Activated T-helper 9 cell treated with anti-CD3 and anti-CD28 coated beads, Interleukin-2, amount 50 U/mL, for 16 hours (primary cell): ENCODE results near the gene OVCA2.

ENCODE experiments used
- DNase-seq: peaks from one replicate; pipeline ENCODE4 v3.0.0-alpha.2; 2020; ENCODE audit warnings: low read depth

OVCA2 gene

GRCh38 chr17:2054512-2055291 lies 12.9 kb downstream of the OVCA2 start, which contains the start of gene HIC1:
HIC1 (plus strand) TSS chr17:2055103; CDS start chr17:2056691, 1,588 bp downstream.
- DNase-seq: peak; percentile 72

- no peak for DNase-seq
Observed at GRCh38 chr17:2055292-2056205, 13.7 kb downstream of the OVCA2 start.

- DNase-seq: peak; percentile 36
Observed at GRCh38 chr17:2056206-2057174, 14.7 kb downstream of the OVCA2 start.

- no peak for DNase-seq
Observed at GRCh38 chr17:2057175-2057759, 15.4 kb downstream of the OVCA2 start.

GRCh38 chr17:2057760-2058585 lies 16.2 kb downstream of the OVCA2 start:
- no peak for DNase-seq

GRCh38 chr17:2058586-2059546 lies 17.0 kb downstream of the OVCA2 start:
- peak; percentile 54 for DNase-seq

- DNase-seq: no peak
Observed at GRCh38 chr17:2059547-2060384, 17.9 kb downstream of the OVCA2 start.

- DNase-seq: no peak
Observed at GRCh38 chr17:2060385-2060658, 18.5 kb downstream of the OVCA2 start.

GRCh38 chr17:2060681-2061440 lies 19.0 kb downstream of the OVCA2 start:
- DNase-seq: no peak

GRCh38 chr17:2061441-2061958 lies 19.7 kb downstream of the OVCA2 start:
- DNase-seq: no peak

- no peak for DNase-seq
Observed at GRCh38 chr17:2062571-2063183, 20.9 kb downstream of the OVCA2 start.

GRCh38 chr17:2063261-2064146 lies 21.7 kb downstream of the OVCA2 start:
- no peak for DNase-seq

- DNase-seq: no peak
Observed at GRCh38 chr17:2064147-2064489, 22.3 kb downstream of the OVCA2 start.

- no peak for DNase-seq
Observed at GRCh38 chr17:2064520-2064971, 22.7 kb downstream of the OVCA2 start.

- peak; percentile 41 for DNase-seq
Observed at GRCh38 chr17:2064980-2065785, 23.4 kb downstream of the OVCA2 start.
